ENCODE results near the gene DNM3.

Gene DNM3

DNA sequence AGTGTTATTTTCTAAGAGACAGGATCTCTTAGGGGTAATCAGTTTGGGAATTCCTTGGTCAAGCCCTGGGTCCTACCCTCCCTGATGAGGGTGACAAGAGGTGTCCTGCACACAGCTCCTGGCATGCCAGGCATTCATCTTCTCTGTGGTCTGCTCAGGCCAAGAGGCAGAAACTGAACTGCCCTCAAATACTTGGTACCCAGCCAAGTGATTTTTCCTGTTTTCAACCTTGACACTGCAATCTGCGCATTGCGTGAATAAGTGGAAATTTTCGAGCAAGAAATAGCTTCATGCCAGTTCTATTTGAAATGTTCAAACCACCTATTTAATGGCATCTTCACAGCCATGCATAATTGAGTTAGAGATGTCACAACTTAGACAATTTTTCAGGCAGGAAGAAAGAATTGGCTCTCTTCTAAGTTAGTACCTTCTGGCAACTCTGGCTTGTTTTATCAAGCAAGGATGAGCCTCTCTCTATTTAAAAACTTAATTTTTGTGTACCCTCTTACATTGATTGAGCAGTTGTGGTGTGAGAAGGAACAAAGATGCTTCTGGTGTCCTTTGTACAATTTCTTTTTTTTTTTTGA lies 27.0 kb downstream of the DNM3 start:
- no peak overlapping the region for H3K27ac ChIP-seq
- DNase-seq (ENCODE audit: low spot score) = no peak

DNA sequence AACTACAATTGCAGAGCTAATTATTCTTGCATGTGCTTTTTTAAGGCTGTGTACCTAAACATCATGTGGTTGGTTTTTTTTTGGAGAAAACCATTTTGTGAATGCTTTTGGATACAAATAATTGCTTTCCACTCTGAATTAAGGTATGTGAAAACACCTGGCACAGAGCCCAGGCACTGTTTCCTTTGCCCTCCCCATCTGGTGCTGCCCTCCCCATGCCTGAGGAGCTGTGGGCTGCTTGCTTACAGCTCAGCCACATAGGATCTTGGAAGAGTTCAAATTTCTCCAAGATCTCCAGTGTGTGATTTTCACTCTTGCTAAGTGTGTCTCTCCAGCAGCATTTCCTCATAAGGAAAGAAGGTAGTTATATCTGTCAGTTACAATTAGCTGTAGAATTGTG lies 27.8 kb downstream of the DNM3 start:
- TF ChIP-seq CTCF (IDR thresholded peaks at IDR 0.05) = no peak
- DNase-seq (ENCODE audit: low spot score) = no peak
- Histone ChIP-seq H3K4me3 (no peak overlapping the region), H3K27ac (no peak overlapping the region)

More for the DNA sequence above, 27.0 kb downstream of the DNM3 start:
- H3K4me3 ChIP-seq = no peak overlapping the region
- TF ChIP-seq CTCF (IDR thresholded peaks at IDR 0.05) = no peak

DNA sequence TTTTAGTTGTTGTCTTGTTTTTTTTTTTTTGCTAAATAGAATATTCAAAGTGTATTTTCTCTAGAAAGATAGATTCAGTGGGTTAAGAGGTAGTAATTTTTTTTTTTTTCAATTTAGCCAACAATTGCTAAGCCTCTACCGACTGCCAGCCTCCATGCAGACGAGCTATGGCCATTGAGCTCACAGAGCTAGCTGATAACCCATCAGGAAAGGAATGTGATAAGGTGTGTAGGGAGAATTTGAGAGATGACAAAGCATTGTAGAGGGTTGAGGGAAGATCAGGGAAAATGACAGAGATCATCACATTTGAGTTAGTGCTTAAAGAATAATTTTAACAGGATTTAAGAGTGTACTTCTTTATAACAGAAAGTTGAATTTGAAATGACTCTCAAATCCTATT lies 30.6 kb downstream of the DNM3 start:
- H3K4me3 ChIP-seq = no peak overlapping the region
- DNase-seq (ENCODE audit: low spot score) = no peak
- H3K27ac ChIP-seq = no peak overlapping the region
- TF ChIP-seq CTCF (IDR thresholded peaks at IDR 0.05) = no peak

- TF ChIP-seq CTCF (IDR thresholded peaks at IDR 0.05) = no peak
- no peak overlapping the region for H3K4me3 ChIP-seq
- no peak for DNase-seq (ENCODE audit: low spot score)
- H3K27ac ChIP-seq = no peak overlapping the region
These were observed 31.1 kb downstream of the DNM3 start for GRCh38 chr1:171872430-171872829.

GRCh38 chr1:171873664-171874063 lies 32.4 kb downstream of the DNM3 start:
- TF ChIP-seq CTCF (IDR thresholded peaks at IDR 0.05) = no peak
- H3K27ac ChIP-seq = no peak overlapping the region
- no peak overlapping the region for H3K4me3 ChIP-seq
- no peak for DNase-seq (ENCODE audit: low spot score)

- Histone ChIP-seq H3K4me3 (no peak overlapping the region), H3K27ac (no peak overlapping the region)
- DNase-seq (ENCODE audit: low spot score) = no peak
- no peak for TF ChIP-seq CTCF (IDR thresholded peaks at IDR 0.05)
These were observed 36.4 kb downstream of the DNM3 start for GRCh38 chr1:171877701-171878100.

GRCh38 chr1:171879556-171879955 lies 38.3 kb downstream of the DNM3 start:
- no peak overlapping the region for H3K4me3 ChIP-seq
- H3K27ac ChIP-seq = no peak overlapping the region
- TF ChIP-seq CTCF (IDR thresholded peaks at IDR 0.05) = no peak
- no peak for DNase-seq (ENCODE audit: low spot score)

All from coronary artery (tissue), 2 donors.